Heart left ventricle (tissue), 13 donors: ENCODE results near the gene PCDHGA1.

Experiments used
- CTCF ChIP-seq, 12 donors: fragments of 200-600 bp; sonication (generic) in 4 of 12; IDR thresholded peaks; one replicate each; pipeline versions ENCODE4 v1.5.0 to v1.8.0; 2018 to 2022; ENCODE audit warnings: antibody characterized with exemption in 12 of 12, mild to moderate bottlenecking in 5 of 12
- POLR2A ChIP-seq, 2 donors: fragments of 450-650 bp; IDR thresholded peaks; one replicate each; pipeline ENCODE4 v1.6.1; 2017; ENCODE audit warnings: antibody characterized with exemption in 2 of 2, mild to moderate bottlenecking in 2 of 2, moderate library complexity in 2 of 2
- donor health status: ischemic (EF 13 %, LVEDD 7.1; RV severe dilation, severe dysfunction).
- donor health status: DM: no; HTN: yes; CAD: no.
- donor health status: DM: no; HTN: no; CAD: no.
- donor health status: ischemic (EF 25% LVEDD 6.9; RV normal size, moderate dysfunction).
- donor health status: ischemic (EF 25% LVEDD 5.7; RV mildly dilated, moderate dysfunction).
- donor health status: ischemic (EF 35%, LVEDD 5.7; RV mildly dilated, moderate dysfunction).
- donor health status: nonischemic (EF 11% LVEDD 7.7; RV severe dilation, severe dysfunction).
- donor health status: DM: yes; HTN: yes; CAD: no.
- donor health status: PGD.
- donor health status: ischemic (EF 29% LVEDD 5.4; RV normal size, mild dysfunction).
- donor health status: nonischemic (EF 23%, LVEDD 6.1; RV moderate dilation, normal function).

GRCh38 chr5:141508798-141509611 is 178.7 kb downstream of the PCDHGA1 start:
- no peak for TF ChIP-seq CTCF (IDR thresholded peaks at IDR 0.05)
- TF ChIP-seq POLR2A (IDR thresholded peaks at IDR 0.05), result peak in 1 of 2 donors; percentile 17
